GM12891 (cell line): ENCODE results near the gene MREG.
"Not testable (repeated sequence)": the region's sequence is repeated elsewhere in the genome, so short reads cannot be mapped to it uniquely, and the experiment has no call there.

Source experiments
- DNase-seq: peaks from one replicate; pipeline ENCODE4 v3.0.0; 2011; ENCODE audit warnings: low spot score; ENCODE audit not compliant: insufficient read length
- FAIRE-seq: peaks from 2 replicates; lab custom pipeline; 2011; peaks lifted over from hg19 to GRCh38; lab: Jason Lieb, UNC
- PAX5 ChIP-seq: IDR thresholded peaks from 2 replicates; pipeline ENCODE4 v1.6.1; 2011; ENCODE audit warnings: low read length, moderate library complexity, mild to moderate bottlenecking; ENCODE audit not compliant: insufficient read depth, severe bottlenecking
- POLR2A ChIP-seq: IDR thresholded peaks from 2 replicates; pipeline ENCODE4 v1.6.1; 2011; ENCODE audit warnings: low read depth, low read length, control low read depth
- POLR2AphosphoS5 ChIP-seq: IDR thresholded peaks from 2 replicates; pipeline ENCODE4 v1.6.1; 2011; ENCODE audit warnings: low read depth, low read length, control low read depth
- POU2F2 ChIP-seq: IDR thresholded peaks from 2 replicates; pipeline ENCODE4 v1.6.1; 2011; ENCODE audit warnings: low read depth, mild to moderate bottlenecking, control low read depth, low read length, moderate library complexity
- SPI1 ChIP-seq: IDR thresholded peaks from 2 replicates; pipeline ENCODE4 v1.6.1; 2011; ENCODE audit warnings: low read depth, low read length, control low read depth
- TAF1 ChIP-seq: IDR thresholded peaks from 2 replicates; pipeline ENCODE4 v1.6.1; 2011; ENCODE audit warnings: low read depth, low read length, control low read depth

Gene MREG

GRCh38 chr2:216012133-216012829 is 1.1 kb downstream of the MREG start:
- FAIRE-seq (peak; percentile 35), DNase-seq (no peak)
- TF ChIP-seq PAX5 (no peak), POU2F2 (no peak), POLR2A (no peak), POLR2AphosphoS5 (no peak), TAF1 (no peak), SPI1 (no peak)

- not testable (repeated sequence) for DNase-seq, FAIRE-seq
Observed at GRCh38 chr2:216009215-216009614, 4.1 kb downstream of the MREG start.

- DNase-seq: no peak
Observed at GRCh38 chr2:216008387-216008786, 5.0 kb downstream of the MREG start.

GRCh38 chr2:216006164-216006663 is 7.1 kb downstream of the MREG start:
- TF ChIP-seq TAF1: no peak
- no peak for TF ChIP-seq POLR2A
- no peak for TF ChIP-seq PAX5
- 0 out of 2 replicates have a peak, but pooled peaks have one; percentile 31 for TF ChIP-seq POLR2AphosphoS5
- peak; percentile 65 for TF ChIP-seq SPI1
- no peak for DNase-seq
- FAIRE-seq: peak; percentile 40

More at GRCh38 chr2:216008387-216008786, 5.0 kb downstream of the MREG start:
- TF ChIP-seq SPI1: no peak
- TF ChIP-seq POLR2A: no peak
- TF ChIP-seq POLR2AphosphoS5: no peak
- FAIRE-seq: no peak

DNA sequence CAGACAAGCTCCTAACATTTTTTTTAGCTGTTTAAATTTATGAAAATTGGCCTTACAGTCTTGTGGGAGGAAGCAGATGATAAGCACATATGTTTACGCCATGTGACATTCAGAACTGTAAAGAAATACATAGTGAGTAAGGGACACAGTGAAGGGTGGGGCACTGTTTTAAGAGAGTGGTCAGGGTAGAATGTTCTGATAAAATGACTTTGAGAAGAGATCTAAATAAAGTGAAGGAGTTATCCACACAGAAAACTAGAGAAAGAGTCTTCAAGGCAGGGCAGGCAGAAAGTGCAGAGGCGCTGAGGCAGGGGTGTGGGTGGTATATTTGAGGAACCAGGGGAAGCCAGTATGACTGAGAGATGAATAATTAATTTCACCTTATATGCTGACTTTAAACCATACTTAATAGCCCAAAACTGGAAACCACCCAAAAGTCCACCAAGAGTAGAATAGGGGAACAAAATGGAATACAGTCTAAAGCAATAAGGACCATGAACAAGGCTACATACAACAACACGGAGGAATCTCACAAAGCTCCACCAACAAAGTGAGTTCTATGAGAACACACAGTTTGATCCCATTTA is 8.6 kb downstream of the MREG start:
- TF ChIP-seq TAF1 (no peak), POU2F2 (peak; percentile 52; the same call in 1 of the 2 replicates), POLR2A (peak; percentile 52), PAX5 (no peak), POLR2AphosphoS5 (no peak), SPI1 (peak; percentile 72)
- DNase-seq (no peak), FAIRE-seq (peak; percentile 68)

GRCh38 chr2:216003876-216004696 is 9.3 kb downstream of the MREG start:
- FAIRE-seq: no peak
- no peak for TF ChIP-seq POLR2AphosphoS5
- no peak for TF ChIP-seq POU2F2
- no peak for TF ChIP-seq PAX5
- no peak for TF ChIP-seq TAF1
- no peak; the same call in 1 of the 2 replicates for TF ChIP-seq POLR2A
- TF ChIP-seq SPI1: no peak
- no peak for DNase-seq

GRCh38 chr2:216002693-216003092 is 10.7 kb downstream of the MREG start:
- DNase-seq (no peak), FAIRE-seq (no peak)
- TF ChIP-seq POLR2A: no peak

DNA sequence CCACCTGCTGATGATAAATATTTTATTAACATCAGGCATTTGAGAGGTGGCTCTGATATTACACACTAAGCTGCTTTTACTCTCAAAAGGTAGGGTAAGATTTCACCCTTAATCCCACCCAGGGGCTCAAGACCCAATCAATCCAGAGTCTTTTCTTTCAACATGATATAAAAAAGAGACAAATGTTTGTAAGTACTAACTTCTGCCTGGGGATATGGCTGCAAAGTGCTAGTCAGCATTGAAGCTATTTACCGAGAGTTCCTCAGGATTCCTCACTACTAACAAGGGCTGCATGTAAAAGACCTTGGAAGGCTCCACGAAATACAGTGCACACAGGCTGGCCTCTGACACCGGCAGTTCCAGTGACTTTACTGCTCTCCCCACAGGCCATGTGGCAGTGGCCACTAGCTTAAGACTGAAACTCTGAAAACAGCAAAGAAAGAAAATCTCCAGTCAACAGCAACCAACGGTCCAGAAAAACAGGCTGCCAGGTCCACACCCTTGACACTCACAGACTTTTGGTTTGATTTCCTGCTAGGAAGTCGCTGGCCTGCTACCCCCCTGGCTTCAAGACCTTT is 11.2 kb downstream of the MREG start:
- no peak for TF ChIP-seq PAX5
- TF ChIP-seq POLR2AphosphoS5: no peak
- no peak for TF ChIP-seq POLR2A
- TF ChIP-seq SPI1: no peak
- TF ChIP-seq POU2F2: no peak
- TF ChIP-seq TAF1: no peak
- FAIRE-seq (no peak), DNase-seq (no peak)

GRCh38 chr2:216001216-216002100 is 11.9 kb downstream of the MREG start:
- DNase-seq (no peak), FAIRE-seq (no peak)
- no peak for TF ChIP-seq POLR2AphosphoS5
- 0 out of 2 replicates have a peak, but pooled peaks have one; percentile 15 for TF ChIP-seq POU2F2
